OCI-LY7 (cell line): Measurements from ENCODE around the gene SH3TC1. TPM values are rescaled to one million over a fixed set of nuclear protein-coding genes. Genes with fewer than 3 reads are reported as not detected.

Source experiments
- BruUV-seq: library from RNA; stranded (reverse); fragments of 400-500 nt; replicated peaks from 2 replicates; lab custom pipeline; 2021; lab: Mats Ljungman, UMichigan
- CTCF ChIA-PET: fragments of 300-600 bp; sonication (Branson Sonifier 250); formaldehyde crosslinking; loops from one replicate; lab custom pipeline; 2022; ENCODE audit warnings: antibody characterized with exemption; ENCODE audit not compliant: unreplicated experiment; lab: Charles Lee
- POLR2A ChIA-PET: fragments of 300-600 bp; sonication (Branson Sonifier 250); formaldehyde crosslinking; loops from one replicate; lab custom pipeline; 2022; ENCODE audit warnings: antibody characterized with exemption; lab: Charles Lee
- DNase-seq: peaks from one replicate; pipeline ENCODE4 v3.0.0-alpha.2; 2015; ENCODE audit warnings: low spot score
- H2AFZ ChIP-seq: fragments of 200-600 bp; sonication (generic), shearing (Covaris generic); 2 replicates; pipeline ENCODE4 v1.6.1; 2014; ENCODE audit warnings: mild to moderate bottlenecking, antibody characterized with exemption, low read length, moderate library complexity
- H3K27ac ChIP-seq: fragments of 200-600 bp; sonication (generic); 2 replicates; pipeline ENCODE4 v1.5.1; 2014; ENCODE audit warnings: mixed run types, low read depth, mild to moderate bottlenecking, moderate library complexity, low read length, inconsistent platforms; ENCODE audit not compliant: poor library complexity, severe bottlenecking
- H3K36me3 ChIP-seq: fragments of 200-600 bp; sonication (generic); 2 replicates; pipeline ENCODE4 v1.6.1; 2014; ENCODE audit warnings: mild to moderate bottlenecking, antibody characterized with exemption, low read length, moderate library complexity, mixed read lengths; ENCODE audit not compliant: insufficient read depth
- H3K4me1 ChIP-seq: fragments of 200-600 bp; sonication (generic); 2 replicates; pipeline ENCODE4 v1.5.1; 2014; ENCODE audit warnings: mild to moderate bottlenecking, low read length; ENCODE audit not compliant: insufficient read depth, poor library complexity, severe bottlenecking
- H3K4me2 ChIP-seq: fragments of 200-600 bp; sonication (generic); 2 replicates; pipeline ENCODE4 v1.6.1; 2014; ENCODE audit warnings: mild to moderate bottlenecking, low read length
- H3K4me3 ChIP-seq: fragments of 200-600 bp; sonication (generic); 2 replicates; pipeline ENCODE4 v1.5.1; 2014; ENCODE audit warnings: mild to moderate bottlenecking, low read depth, low read length; ENCODE audit not compliant: poor library complexity, severe bottlenecking
- H3K79me2 ChIP-seq: fragments of 200-600 bp; sonication (generic); 2 replicates; pipeline ENCODE4 v1.6.1; 2016; ENCODE audit warnings: low read depth, mild to moderate bottlenecking, low read length, moderate library complexity, mixed read lengths; ENCODE audit not compliant: insufficient read depth
- H3K9me2 ChIP-seq: fragments of 200-600 bp; sonication (generic); 2 replicates; pipeline ENCODE4 v1.6.1; 2016; ENCODE audit warnings: mild to moderate bottlenecking, low read length, mixed read lengths; ENCODE audit not compliant: insufficient read depth
- H3K9me3 ChIP-seq: fragments of 200-600 bp; sonication (generic); 2 replicates; pipeline ENCODE4 v1.6.1; 2014; ENCODE audit warnings: mild to moderate bottlenecking, mixed run types, low read length, mixed read lengths
- H4K20me1 ChIP-seq: fragments of 200-600 bp; sonication (generic); 2 replicates; pipeline ENCODE4 v1.6.1; 2014; ENCODE audit warnings: mild to moderate bottlenecking, antibody characterized with exemption, low read length, moderate library complexity, mixed read lengths; ENCODE audit not compliant: insufficient read depth
- CTCF ChIP-seq: fragments of 200-600 bp; sonication (generic); conservative IDR thresholded peaks from 2 replicates; pipeline ENCODE4 v1.5.1; 2014; ENCODE audit warnings: mild to moderate bottlenecking, antibody characterized with exemption, low read length, moderate library complexity, mixed read lengths
- EZH2phosphoT487 ChIP-seq: fragments of 200-600 bp; sonication (generic); IDR thresholded peaks from 2 replicates; pipeline ENCODE4 v1.6.1; 2018; ENCODE audit warnings: low read depth, borderline replicate concordance, mild to moderate bottlenecking, mixed run types, antibody characterized with exemption, low read length, moderate library complexity, mixed read lengths
- intact Hi-C: fragments of 100-400 bp; cut with micrococcal nuclease; formaldehyde crosslinking; loops from one replicate; pipeline ENCODE4 v1.10.0; 2022; ENCODE audit not compliant: unreplicated experiment
- total RNA-seq, 2 experiments: library from RNA; depleted of rRNA in 1 of 2; stranded (reverse); fragments of >200 nt in 1 of 2; shearing (Covaris generic) in 1 of 2; gene quantifications; 2 replicates each; pipeline ENCODE4 v1.2.3, GENCODE V29; 2014 to 2022

Gene SH3TC1
- total RNA-seq, 2 experiments from 2014 or later = 17.5 to 42.4 TPM

- H2AFZ ChIP-seq = no peak overlapping the region
Observed at GRCh38 chr4:8185295-8185694, 13.8 kb upstream of the SH3TC1 start.

GRCh38 chr4:8185930-8186329 is 13.2 kb upstream of the SH3TC1 start:
- no peaks in the 10 kb centered on the region for H3K9me3 ChIP-seq
- no peaks in the 10 kb centered on the region for H3K9me2 ChIP-seq
- no peak overlapping the region for H3K4me2 ChIP-seq
- no TSS peak for BruUV-seq
- no peak overlapping the region for H2AFZ ChIP-seq
- H3K4me3 ChIP-seq = no peak overlapping the region
- H3K4me1 ChIP-seq = no peaks in the 10 kb centered on the region
- ChIA-PET POLR2A (no interaction called here), CTCF (no interaction called here)
- no peaks in the 10 kb centered on the region for H4K20me1 ChIP-seq
- no peak overlapping the region for H3K27ac ChIP-seq
- TF ChIP-seq EZH2phosphoT487 (no peak), CTCF (no peak)
- H3K79me2 ChIP-seq = no peaks in the 10 kb centered on the region
- no peak for DNase-seq
- intact Hi-C loops = no loop called here
- no peaks in the 10 kb centered on the region for H3K36me3 ChIP-seq

More at GRCh38 chr4:8185295-8185694, 13.8 kb upstream of the SH3TC1 start:
- intact Hi-C loops = no loop called here
- CTCF ChIA-PET = no interaction called here
- DNase-seq = no peak
- no peak for TF ChIP-seq CTCF
- TF ChIP-seq EZH2phosphoT487 = no peak
- H3K27ac ChIP-seq = no peak overlapping the region
- H4K20me1 ChIP-seq = no peaks in the 10 kb centered on the region
- no peaks in the 10 kb centered on the region for H3K79me2 ChIP-seq
- H3K9me2 ChIP-seq = no peaks in the 10 kb centered on the region
- no peaks in the 10 kb centered on the region for H3K36me3 ChIP-seq
- H3K4me2 ChIP-seq = no peak overlapping the region
- BruUV-seq = no TSS peak
- POLR2A ChIA-PET = no interaction called here
- H3K9me3 ChIP-seq = no peaks in the 10 kb centered on the region
- H3K4me1 ChIP-seq = no peaks in the 10 kb centered on the region
- no peak overlapping the region for H3K4me3 ChIP-seq

- Histone ChIP-seq H3K4me2 (no peak overlapping the region), H3K4me1 (peaks cover 4% of the 10 kb centered on the region), H3K9me3 (no peaks in the 10 kb centered on the region), H4K20me1 (no peaks in the 10 kb centered on the region), H3K27ac (no peak overlapping the region), H3K4me3 (no peak overlapping the region), H3K9me2 (no peaks in the 10 kb centered on the region), H3K79me2 (no peaks in the 10 kb centered on the region), H2AFZ (no peak overlapping the region), H3K36me3 (no peaks in the 10 kb centered on the region)
- BruUV-seq = no TSS peak
- intact Hi-C loops = no loop called here
- no peak for TF ChIP-seq EZH2phosphoT487
- ChIA-PET POLR2A (interaction anchor here (1.0 kb wide), 1 partner anchor 60 kb away, joined by 3 read pairs; no protein-coding TSS in a partner anchor), CTCF (no interaction called here)
- no peak for DNase-seq
Observed at GRCh38 chr4:8188085-8188484, 11.0 kb upstream of the SH3TC1 start.
